ENCODE results near the gene GPRIN2. TPM values are rescaled to one million over a fixed set of nuclear protein-coding genes. Genes with fewer than 3 reads are reported as not detected.
A peak's percentile ranks its signal among the peaks of the same experiment; 100 is the strongest.

GPRIN2 gene
- total RNA-seq, 2 donors from 2014 or later: not detected

GRCh38 chr10:46558392-46559185 is 2.1 kb upstream of the GPRIN2 start:
- peaks cover 6% of the 10 kb centered on the region for H3K4me1 Mint-ChIP-seq (ENCODE audit: low read depth)
- DNase-seq: no peak

GRCh38 chr10:46558122-46558391 is 1.6 kb upstream of the GPRIN2 start:
- Mint-ChIP-seq H3K4me3 (peak overlapping the region in 1 of 2 donors; percentile 16), H3K27me3 (ENCODE audit: low read depth) (no peaks in the 10 kb centered on the region), H3K27ac (no peak overlapping the region), H3K4me1 (ENCODE audit: low read depth) (peaks cover 6% of the 10 kb centered on the region), H3K36me3 (ENCODE audit: insufficient read depth in 2 of 2) (no peaks in the 10 kb centered on the region), H3K9me3 (no peaks in the 10 kb centered on the region)
- DNase-seq: no peak
- ATAC-seq (replicated peaks in 1 of 2): no peak

More at GRCh38 chr10:46558392-46559185, 2.1 kb upstream of the GPRIN2 start:
- Mint-ChIP-seq H3K27me3 (ENCODE audit: low read depth) (no peaks in the 10 kb centered on the region), H3K4me3 (peak overlapping the region in 1 of 2 donors; percentile 16), H3K36me3 (ENCODE audit: insufficient read depth in 2 of 2) (no peaks in the 10 kb centered on the region), H3K9me3 (no peaks in the 10 kb centered on the region), H3K27ac (no peak overlapping the region)
- no peak for ATAC-seq (replicated peaks in 1 of 2)

GRCh38 chr10:46557319-46558121 is 1.1 kb upstream of the GPRIN2 start:
- H3K4me3 Mint-ChIP-seq: peak overlapping the region; percentile 79 to 82
- H3K9me3 Mint-ChIP-seq: no peaks in the 10 kb centered on the region
- no peaks in the 10 kb centered on the region for H3K36me3 Mint-ChIP-seq (ENCODE audit: insufficient read depth in 2 of 2)
- H3K27me3 Mint-ChIP-seq (ENCODE audit: low read depth): no peaks in the 10 kb centered on the region
- no peak overlapping the region for H3K27ac Mint-ChIP-seq
- H3K4me1 Mint-ChIP-seq (ENCODE audit: low read depth): peaks cover 6% of the 10 kb centered on the region
- DNase-seq (no peak), ATAC-seq (replicated peaks in 1 of 2) (no peak)

GRCh38 chr10:46555713-46556514 is 544 bp downstream of the GPRIN2 start:
- ATAC-seq (replicated peaks in 1 of 2): peak; percentile 7
- H3K4me1 Mint-ChIP-seq (ENCODE audit: low read depth): peaks cover 6% of the 10 kb centered on the region
- no peak overlapping the region for H3K27ac Mint-ChIP-seq
- peak overlapping the region; percentile 57 to 68 for H3K4me3 Mint-ChIP-seq
- H3K9me3 Mint-ChIP-seq: no peaks in the 10 kb centered on the region
- no peaks in the 10 kb centered on the region for H3K27me3 Mint-ChIP-seq (ENCODE audit: low read depth)
- H3K36me3 Mint-ChIP-seq (ENCODE audit: insufficient read depth in 2 of 2): no peaks in the 10 kb centered on the region
- DNase-seq: no peak

- ATAC-seq (replicated peaks in 1 of 2) (no peak), DNase-seq (no peak)
- no peaks in the 10 kb centered on the region for H3K9me3 Mint-ChIP-seq
- H3K36me3 Mint-ChIP-seq (ENCODE audit: insufficient read depth in 2 of 2): no peaks in the 10 kb centered on the region
- H3K27me3 Mint-ChIP-seq (ENCODE audit: low read depth): no peaks in the 10 kb centered on the region
- H3K4me1 Mint-ChIP-seq (ENCODE audit: low read depth): peaks cover 6% of the 10 kb centered on the region
- H3K4me3 Mint-ChIP-seq: no peak overlapping the region
- no peak overlapping the region for H3K27ac Mint-ChIP-seq
These were observed 1.1 kb downstream of the GPRIN2 start for GRCh38 chr10:46555366-46555712.

- Mint-ChIP-seq H3K4me3 (no peak overlapping the region), H3K27me3 (ENCODE audit: low read depth) (no peaks in the 10 kb centered on the region), H3K36me3 (ENCODE audit: insufficient read depth in 2 of 2) (no peaks in the 10 kb centered on the region), H3K9me3 (no peaks in the 10 kb centered on the region), H3K27ac (no peak overlapping the region), H3K4me1 (ENCODE audit: low read depth) (peaks cover 6% of the 10 kb centered on the region)
- ATAC-seq (replicated peaks in 1 of 2) (no peak), DNase-seq (no peak)
These were observed 2.2 kb downstream of the GPRIN2 start for GRCh38 chr10:46554166-46554781.

GRCh38 chr10:46553238-46554049 is 3.0 kb downstream of the GPRIN2 start:
- H3K36me3 Mint-ChIP-seq (ENCODE audit: insufficient read depth in 2 of 2): no peaks in the 10 kb centered on the region
- H3K9me3 Mint-ChIP-seq: no peaks in the 10 kb centered on the region
- DNase-seq: no peak
- H3K4me3 Mint-ChIP-seq: no peak overlapping the region
- no peaks in the 10 kb centered on the region for H3K27me3 Mint-ChIP-seq (ENCODE audit: low read depth)
- H3K27ac Mint-ChIP-seq: no peak overlapping the region
- H3K4me1 Mint-ChIP-seq (ENCODE audit: low read depth): peaks cover 6% of the 10 kb centered on the region
- ATAC-seq (replicated peaks in 1 of 2): no peak

GRCh38 chr10:46552526-46553237 is 3.8 kb downstream of the GPRIN2 start:
- H3K27me3 Mint-ChIP-seq (ENCODE audit: low read depth): no peaks in the 10 kb centered on the region
- H3K4me3 Mint-ChIP-seq: no peak overlapping the region
- H3K36me3 Mint-ChIP-seq (ENCODE audit: insufficient read depth in 2 of 2): no peaks in the 10 kb centered on the region
- ATAC-seq (replicated peaks in 1 of 2): no peak
- peaks cover 6% of the 10 kb centered on the region for H3K4me1 Mint-ChIP-seq (ENCODE audit: low read depth)
- no peak for DNase-seq
- no peak overlapping the region for H3K27ac Mint-ChIP-seq
- no peaks in the 10 kb centered on the region for H3K9me3 Mint-ChIP-seq

- Mint-ChIP-seq H3K4me3 (no peak overlapping the region), H3K27me3 (ENCODE audit: low read depth) (no peaks in the 10 kb centered on the region), H3K4me1 (ENCODE audit: low read depth) (peaks cover 2% of the 10 kb centered on the region), H3K9me3 (no peaks in the 10 kb centered on the region), H3K27ac (no peak overlapping the region), H3K36me3 (ENCODE audit: insufficient read depth in 2 of 2) (no peaks in the 10 kb centered on the region)
- DNase-seq (no peak), ATAC-seq (replicated peaks in 1 of 2) (no peak)
These were observed 4.5 kb downstream of the GPRIN2 start for GRCh38 chr10:46551701-46552525.

- Mint-ChIP-seq H3K9me3 (no peaks in the 10 kb centered on the region), H3K4me1 (ENCODE audit: low read depth) (no peaks in the 10 kb centered on the region), H3K4me3 (no peak overlapping the region), H3K27ac (no peak overlapping the region), H3K27me3 (ENCODE audit: low read depth) (no peaks in the 10 kb centered on the region), H3K36me3 (ENCODE audit: insufficient read depth in 2 of 2) (no peaks in the 10 kb centered on the region)
- ATAC-seq (replicated peaks in 1 of 2) (no peak), DNase-seq (no peak)
These were observed 5.4 kb downstream of the GPRIN2 start for GRCh38 chr10:46550795-46551700.
